Measurements from ENCODE around the gene BNIPL. TPM values are rescaled to one million over a fixed set of nuclear protein-coding genes. Genes with fewer than 3 reads are reported as not detected.

BNIPL gene
- total RNA-seq, 4 donors from 2014 or later = 220 to 297 (median 254) TPM

DNA sequence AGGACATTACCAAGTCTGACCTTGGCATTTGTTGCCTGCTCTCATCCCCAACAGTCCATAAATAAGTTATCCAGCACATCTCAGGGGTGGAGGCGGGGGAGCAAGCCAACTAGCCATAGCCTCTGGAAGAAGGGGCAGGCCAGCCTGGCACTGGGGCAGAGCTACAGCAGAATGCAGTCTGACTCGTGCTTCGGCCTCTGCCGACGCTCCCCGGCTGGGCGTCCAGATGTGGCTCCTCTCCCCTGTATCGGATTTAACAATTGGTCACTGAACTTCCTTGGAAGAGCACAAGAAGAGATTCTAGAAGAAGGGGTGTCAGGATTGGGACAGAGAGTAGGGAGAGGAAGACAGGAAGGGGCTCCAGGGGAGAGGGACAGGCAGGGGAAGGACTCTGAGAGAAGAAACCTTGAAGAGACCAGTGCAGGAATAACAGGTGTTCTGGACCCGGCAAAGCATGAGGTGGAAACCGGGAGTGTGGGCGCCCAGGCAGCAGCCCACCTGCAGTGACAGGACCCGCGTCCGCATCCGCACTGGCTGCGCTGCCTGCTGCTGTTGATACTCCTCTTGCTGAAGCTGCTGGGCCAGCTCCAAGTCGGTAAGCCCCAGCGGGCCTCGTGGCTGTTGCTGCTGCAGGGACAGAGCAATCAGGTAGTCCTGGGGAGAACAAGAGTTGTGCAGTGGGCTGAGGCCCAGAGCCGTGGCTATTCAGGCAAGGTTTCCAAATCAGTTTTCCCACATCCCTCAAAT is 39.1 kb upstream of the BNIPL start:
- intact Hi-C loops (cut with DNase I; ENCODE audit: low total_unique reads) = loop anchor here (10.0 kb wide), 2 partner anchors 442 to 512 kb away; partner anchors contain the start of gene TARS2
- no peak overlapping the region for H3K4me3 ChIP-seq (ENCODE audit: low read depth, poor library complexity, severe bottlenecking)
- WGBS, 2 donors = 81 to 87% methylated on average over 20 of the region's 20 CpGs
- no peak for DNase-seq (ENCODE audit: low spot score in 2 of 2)
- TF ChIP-seq, protein P1, sequence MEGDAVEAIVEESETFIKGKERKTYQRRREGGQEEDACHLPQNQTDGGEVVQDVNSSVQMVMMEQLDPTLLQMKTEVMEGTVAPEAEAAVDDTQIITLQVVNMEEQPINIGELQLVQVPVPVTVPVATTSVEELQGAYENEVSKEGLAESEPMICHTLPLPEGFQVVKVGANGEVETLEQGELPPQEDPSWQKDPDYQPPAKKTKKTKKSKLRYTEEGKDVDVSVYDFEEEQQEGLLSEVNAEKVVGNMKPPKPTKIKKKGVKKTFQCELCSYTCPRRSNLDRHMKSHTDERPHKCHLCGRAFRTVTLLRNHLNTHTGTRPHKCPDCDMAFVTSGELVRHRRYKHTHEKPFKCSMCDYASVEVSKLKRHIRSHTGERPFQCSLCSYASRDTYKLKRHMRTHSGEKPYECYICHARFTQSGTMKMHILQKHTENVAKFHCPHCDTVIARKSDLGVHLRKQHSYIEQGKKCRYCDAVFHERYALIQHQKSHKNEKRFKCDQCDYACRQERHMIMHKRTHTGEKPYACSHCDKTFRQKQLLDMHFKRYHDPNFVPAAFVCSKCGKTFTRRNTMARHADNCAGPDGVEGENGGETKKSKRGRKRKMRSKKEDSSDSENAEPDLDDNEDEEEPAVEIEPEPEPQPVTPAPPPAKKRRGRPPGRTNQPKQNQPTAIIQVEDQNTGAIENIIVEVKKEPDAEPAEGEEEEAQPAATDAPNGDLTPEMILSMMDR (IDR thresholded peaks at IDR 0.05) = no peak
- no peak for TF ChIP-seq POLR2A (IDR thresholded peaks at IDR 0.05)

DNA sequence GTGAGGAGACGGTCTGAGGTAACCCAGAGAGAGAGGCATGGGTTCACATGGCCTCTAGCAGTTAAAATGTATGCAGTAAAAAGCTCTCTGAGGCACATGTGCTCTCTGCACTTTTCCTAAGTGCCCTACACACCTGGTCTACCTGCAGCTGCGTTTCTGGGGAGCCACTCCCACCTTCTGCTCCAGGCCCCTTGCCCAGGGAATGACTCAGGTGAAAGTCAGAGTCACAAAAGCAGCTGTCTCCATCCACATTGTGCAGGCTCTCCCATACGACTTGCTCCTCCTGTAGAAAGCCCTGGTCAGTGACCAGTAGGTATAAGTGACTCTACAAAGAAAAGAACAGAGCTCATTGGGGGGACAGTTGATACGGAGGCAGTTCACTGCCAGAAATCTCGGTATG is 38.4 kb upstream of the BNIPL start:
- no peak overlapping the region for H3K4me3 ChIP-seq (ENCODE audit: low read depth, poor library complexity, severe bottlenecking)
- TF ChIP-seq, protein P1 (IDR thresholded peaks at IDR 0.05) = no peak
- TF ChIP-seq POLR2A (IDR thresholded peaks at IDR 0.05) = no peak
- DNase-seq (ENCODE audit: low spot score in 2 of 2) = no peak
- intact Hi-C loops (cut with DNase I; ENCODE audit: low total_unique reads) = loop anchor here (10.0 kb wide), 2 partner anchors 443 to 513 kb away; partner anchors contain the start of gene TARS2
- WGBS, 2 donors = 37 to 53% methylated on average over 5 of the region's 5 CpGs

DNA sequence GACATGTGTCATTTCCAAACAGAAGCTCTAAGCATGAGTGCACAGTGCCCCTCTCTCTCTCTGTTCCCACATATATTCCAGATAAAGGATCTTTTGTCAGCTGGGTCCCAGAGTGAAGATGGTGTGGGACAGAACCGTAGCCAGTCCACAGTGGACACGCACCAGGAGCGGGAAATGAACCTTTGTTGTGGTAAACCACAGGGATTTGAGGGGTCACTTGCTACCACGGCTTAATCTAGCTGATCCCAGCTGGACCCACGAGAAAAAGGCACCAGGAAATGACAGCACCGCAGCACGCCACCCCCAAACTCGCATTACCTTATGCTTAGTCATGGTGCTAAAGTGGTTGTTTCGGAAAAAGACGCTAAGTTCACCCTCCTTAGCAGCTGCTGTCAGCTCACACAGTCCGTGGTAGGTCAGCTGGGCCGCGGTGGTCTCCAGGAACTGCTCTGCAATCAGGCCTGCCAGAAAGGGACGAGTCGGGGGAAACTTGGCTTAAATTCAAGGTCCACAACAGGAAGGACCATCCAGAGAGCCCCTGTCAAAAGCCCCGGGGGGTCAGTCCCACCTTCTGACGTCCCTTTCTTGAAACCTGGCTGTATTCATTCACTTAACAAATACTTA is 37.2 kb upstream of the BNIPL start:
- DNase-seq (ENCODE audit: low spot score in 2 of 2) = no peak
- intact Hi-C loops (cut with DNase I; ENCODE audit: low total_unique reads) = loop anchor here (10.0 kb wide), 2 partner anchors 444 to 514 kb away; partner anchors contain the start of gene TARS2
- H3K4me3 ChIP-seq (ENCODE audit: low read depth, poor library complexity, severe bottlenecking) = no peak overlapping the region
- TF ChIP-seq POLR2A (IDR thresholded peaks at IDR 0.05) = no peak
- WGBS, 2 donors = 79 to 82% methylated on average over 17 of the region's 17 CpGs

DNA sequence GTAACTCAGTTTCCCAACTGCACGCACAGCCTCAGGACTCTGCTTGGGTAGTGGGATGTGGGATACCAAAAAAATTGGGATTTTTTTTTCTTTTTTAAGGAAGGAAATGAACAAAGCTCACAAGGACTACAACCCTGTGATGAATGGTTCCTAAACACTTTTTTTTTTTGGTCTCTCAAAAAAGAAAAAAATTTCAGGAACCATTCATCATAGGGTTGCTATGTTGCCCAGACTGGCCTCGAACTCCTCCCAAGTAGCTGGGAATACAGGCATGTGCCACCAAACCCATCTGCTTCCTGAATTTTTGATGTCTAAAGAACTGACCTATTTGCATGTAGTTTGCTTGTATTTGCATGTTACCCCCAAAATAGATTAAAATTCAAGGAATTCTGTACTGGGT is 36.5 kb upstream of the BNIPL start:
- TF ChIP-seq POLR2A (IDR thresholded peaks at IDR 0.05) = no peak
- TF ChIP-seq, protein P1 (IDR thresholded peaks at IDR 0.05) = no peak
- WGBS, 2 donors = 90 to 93% methylated on average over 2 of the region's 2 CpGs
- intact Hi-C loops (cut with DNase I; ENCODE audit: low total_unique reads) = loop anchor here (10.0 kb wide), 2 partner anchors 445 to 515 kb away; partner anchors contain the start of gene TARS2
- no peak for DNase-seq (ENCODE audit: low spot score in 2 of 2)
- no peak overlapping the region for H3K4me3 ChIP-seq (ENCODE audit: low read depth, poor library complexity, severe bottlenecking)

DNA sequence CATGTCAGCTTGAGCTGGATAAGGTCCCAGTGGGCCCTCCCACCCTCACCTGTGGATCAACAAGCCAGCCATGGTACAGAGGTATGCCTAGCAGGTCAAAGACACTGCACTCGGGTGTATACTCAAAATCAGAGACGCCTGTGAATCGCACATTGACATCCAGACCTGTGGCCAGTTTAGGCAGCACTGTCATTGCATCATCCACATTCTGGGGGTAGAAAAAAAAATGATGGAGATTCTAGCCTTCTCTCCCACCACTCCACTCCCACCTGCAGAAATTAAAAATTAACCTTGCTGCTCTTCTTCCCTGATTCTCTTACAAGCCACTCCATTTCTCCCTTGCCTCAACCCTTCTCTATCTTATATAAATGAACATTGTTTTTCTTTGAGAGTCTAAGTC is 36.0 kb upstream of the BNIPL start:
- no peak for DNase-seq (ENCODE audit: low spot score in 2 of 2)
- intact Hi-C loops (cut with DNase I; ENCODE audit: low total_unique reads) = no loop called here
- 97% methylated on average over 3 of the region's 3 CpGs for WGBS, 2 donors
- TF ChIP-seq, protein P1 (IDR thresholded peaks at IDR 0.05) = no peak
- TF ChIP-seq POLR2A (IDR thresholded peaks at IDR 0.05) = no peak
- H3K4me3 ChIP-seq (ENCODE audit: low read depth, poor library complexity, severe bottlenecking) = no peak overlapping the region

DNA sequence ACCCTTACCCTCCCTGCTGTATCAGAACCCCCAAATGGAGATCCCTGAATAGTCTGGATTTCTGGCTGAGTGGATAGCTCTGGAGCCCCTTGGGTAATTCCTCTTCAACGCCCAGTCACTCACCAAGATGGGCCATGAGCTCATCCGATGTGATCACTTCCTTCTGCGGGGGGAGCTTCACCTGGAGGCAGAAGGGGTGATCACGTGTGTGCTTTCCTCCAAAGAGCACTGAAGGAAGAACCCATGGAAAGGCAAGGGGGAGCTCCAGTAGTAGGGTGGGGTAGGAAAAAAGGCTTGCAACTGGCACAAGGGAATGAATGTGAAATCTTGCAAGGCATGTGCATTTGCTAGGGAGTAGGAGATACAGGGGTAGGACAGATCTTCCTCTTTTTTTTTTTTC is 34.8 kb upstream of the BNIPL start:
- intact Hi-C loops (cut with DNase I; ENCODE audit: low total_unique reads) = no loop called here
- no peak overlapping the region for H3K4me3 ChIP-seq (ENCODE audit: low read depth, poor library complexity, severe bottlenecking)
- no peak for DNase-seq (ENCODE audit: low spot score in 2 of 2)
- WGBS, 2 donors = 70 to 85% methylated on average over 4 of the region's 4 CpGs
- no peak for TF ChIP-seq POLR2A (IDR thresholded peaks at IDR 0.05)
- TF ChIP-seq, protein P1 (IDR thresholded peaks at IDR 0.05) = no peak
